ENCODE measurements around the gene SLC22A4.

DNA sequence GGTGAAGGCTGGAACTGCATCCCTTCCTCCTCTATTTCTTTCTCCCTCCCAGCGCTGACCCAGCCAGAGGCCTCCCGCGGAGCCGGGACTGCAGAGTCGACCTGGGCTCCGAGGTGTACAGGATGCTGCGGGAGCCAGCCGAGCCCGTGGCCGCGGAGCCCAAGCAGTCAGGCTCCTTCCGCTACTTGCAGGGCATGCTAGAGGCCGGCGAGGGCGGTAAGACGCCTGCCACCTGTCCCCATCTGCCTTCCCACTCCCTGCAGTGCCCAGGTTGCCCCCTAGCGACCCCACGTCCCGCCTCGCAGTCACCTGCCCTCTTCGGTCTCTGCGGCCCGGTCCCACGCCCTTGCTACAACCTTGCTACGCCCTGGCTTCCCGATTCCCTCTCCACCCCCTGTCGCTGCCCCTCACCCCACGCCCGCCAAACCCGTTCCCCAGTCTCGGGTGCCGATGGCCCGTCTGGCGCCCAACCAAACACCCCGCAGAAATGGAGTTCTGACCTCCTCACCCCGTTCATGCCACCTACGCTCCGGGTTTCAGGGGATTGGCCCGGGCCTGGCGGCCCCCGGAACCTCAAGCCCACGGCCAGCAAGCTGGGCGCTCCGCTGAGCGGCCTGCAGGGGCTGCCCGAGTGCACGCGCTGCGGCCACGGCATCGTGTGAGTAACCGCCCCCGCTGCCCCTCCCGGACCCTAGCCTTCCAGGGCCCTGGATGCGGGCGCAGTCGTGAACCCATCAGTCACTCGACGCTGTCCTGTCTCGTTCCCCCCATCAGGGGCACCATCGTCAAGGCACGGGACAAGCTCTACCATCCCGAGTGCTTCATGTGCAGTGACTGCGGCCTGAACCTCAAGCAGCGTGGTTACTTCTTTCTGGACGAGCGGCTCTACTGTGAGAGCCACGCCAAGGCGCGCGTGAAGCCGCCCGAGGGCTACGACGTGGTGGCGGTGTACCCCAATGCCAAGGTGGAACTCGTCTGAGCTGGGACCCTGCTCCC, 22.6 kb upstream of the SLC22A4 start:
- TF ChIP-seq CTCF (IDR thresholded peaks at IDR 0.05) (no peak), EZH2 (IDR thresholded peaks at IDR 0.05) (no peak)
